GM19372 (cell line): Measurements from ENCODE around the gene MNDA.
"Not testable (repeated sequence)": the region's sequence is repeated elsewhere in the genome, so short reads cannot be mapped to it uniquely, and the experiment has no call there.

Experiments
- ATAC-seq: cut with Tn5 transposase; IDR thresholded peaks from one replicate; pipeline ENCODE4 v1.9.1; 2021; ENCODE audit warnings: mild to moderate bottlenecking, low read depth, moderate library complexity; ENCODE audit not compliant: unreplicated experiment

Gene MNDA

DNA sequence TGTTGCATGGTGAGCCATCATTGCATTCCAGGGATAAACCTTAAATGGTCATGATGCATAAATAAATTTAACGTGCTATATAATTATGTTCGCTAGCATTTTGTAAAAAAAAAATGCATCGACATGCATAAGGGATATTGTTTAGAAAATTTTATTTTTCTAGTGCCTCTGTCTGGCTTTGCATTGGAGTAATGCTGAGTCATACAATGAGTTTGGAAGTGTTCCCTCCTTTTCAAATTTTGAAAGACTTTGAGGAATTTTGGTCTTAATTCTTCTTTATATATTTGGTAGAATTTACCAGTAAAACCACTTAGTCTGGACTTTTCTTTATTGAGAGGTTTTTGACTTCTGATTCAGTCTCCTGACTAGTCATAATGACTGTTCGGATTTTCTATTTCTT is 4.9 kb downstream of the MNDA start:
- no peak for ATAC-seq

DNA sequence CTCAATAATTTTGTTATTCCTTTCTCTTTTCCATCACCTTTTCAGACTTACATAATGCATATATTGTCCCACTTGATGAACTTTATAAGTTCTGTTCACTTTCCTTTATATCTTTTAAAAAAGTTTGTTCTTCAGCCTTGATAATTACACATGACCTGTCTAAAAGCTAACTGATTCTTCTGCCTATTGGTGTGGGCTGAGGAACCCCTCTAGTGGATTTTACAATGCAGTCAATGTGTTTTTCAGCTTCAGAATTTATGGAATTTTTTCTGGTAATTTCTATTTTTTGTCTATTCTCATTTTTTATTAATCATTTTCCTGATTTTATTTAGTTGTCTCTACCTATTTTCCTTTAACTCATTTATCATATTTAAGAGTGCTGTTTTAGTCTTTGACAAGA is 7.5 kb downstream of the MNDA start:
- no peak for ATAC-seq

DNA sequence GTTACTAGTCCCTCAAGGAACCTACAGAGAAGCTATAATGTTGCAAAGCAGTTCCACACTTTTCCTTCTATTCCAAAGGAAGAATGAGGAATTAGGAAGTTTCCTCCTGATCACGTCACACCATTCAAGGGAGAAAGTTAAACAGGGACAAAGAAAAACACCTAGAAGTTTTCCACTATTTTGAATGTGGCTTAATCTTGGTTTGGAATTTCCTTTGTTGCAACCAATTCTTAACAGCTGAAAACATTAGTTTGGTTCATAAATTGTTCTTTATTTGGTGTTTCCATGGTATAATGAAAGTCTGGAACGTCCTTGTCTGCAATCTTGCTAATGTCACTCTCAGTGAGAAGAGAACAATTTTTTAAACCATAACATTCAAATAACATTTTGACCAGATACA is 8.4 kb downstream of the MNDA start:
- ATAC-seq: no peak

DNA sequence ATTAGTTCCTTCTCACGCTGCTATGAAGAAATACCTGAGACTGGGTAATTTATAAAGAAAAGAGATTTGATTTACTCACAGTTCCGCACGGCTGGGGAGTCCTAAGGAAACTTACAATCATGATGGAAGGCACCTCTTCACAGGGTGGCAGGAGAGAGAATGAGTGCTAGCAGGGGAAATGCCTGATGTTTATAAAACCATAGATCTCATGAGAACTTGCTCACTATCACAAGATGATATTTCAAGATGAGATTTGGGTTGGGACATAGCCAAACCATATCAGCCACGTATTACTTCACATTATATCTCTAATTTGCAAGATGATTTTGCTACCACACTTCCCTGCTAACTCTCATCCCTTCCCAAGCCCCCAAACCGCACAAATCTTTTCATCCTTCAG is 9.1 kb downstream of the MNDA start:
- ATAC-seq: no peak

DNA sequence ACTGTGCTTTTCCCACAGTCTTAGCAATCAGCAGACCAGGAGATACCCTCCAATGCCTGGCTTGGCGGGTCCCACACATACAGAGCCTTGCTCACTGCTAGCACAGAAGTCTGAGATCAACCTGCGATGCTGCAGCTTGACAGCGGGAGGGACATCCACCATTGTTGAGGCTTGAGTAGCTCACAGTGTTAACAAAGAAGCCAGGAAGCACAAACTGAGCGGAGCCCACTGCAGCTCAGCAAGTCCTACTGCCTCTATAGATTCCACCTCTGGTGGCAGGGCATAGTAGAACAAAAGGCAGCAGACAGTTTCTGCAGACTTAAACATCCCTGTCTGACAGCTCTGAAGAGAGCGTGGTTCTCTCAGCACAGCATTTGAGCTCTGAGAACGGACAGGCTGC is 33.4 kb downstream of the MNDA start:
- ATAC-seq: no peak

DNA sequence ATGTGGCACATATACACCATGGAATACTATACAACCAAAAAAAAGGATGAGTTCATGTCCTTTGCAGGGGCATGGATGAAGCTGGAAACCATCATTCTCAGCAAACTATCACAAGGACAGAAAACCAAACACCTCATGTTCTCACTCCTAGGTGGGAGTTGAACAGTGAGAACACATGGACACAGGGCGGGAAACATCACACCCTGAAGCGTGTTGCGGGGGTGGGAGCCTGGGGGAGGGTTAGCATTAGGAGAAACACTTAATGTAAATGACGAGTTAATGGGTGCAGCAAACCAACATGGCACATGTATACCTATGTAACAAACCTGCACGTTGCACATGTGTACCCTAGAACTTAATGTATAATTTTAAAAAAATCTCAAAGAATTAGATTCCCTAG is 39.3 kb downstream of the MNDA start:
- ATAC-seq: not testable (repeated sequence)

DNA sequence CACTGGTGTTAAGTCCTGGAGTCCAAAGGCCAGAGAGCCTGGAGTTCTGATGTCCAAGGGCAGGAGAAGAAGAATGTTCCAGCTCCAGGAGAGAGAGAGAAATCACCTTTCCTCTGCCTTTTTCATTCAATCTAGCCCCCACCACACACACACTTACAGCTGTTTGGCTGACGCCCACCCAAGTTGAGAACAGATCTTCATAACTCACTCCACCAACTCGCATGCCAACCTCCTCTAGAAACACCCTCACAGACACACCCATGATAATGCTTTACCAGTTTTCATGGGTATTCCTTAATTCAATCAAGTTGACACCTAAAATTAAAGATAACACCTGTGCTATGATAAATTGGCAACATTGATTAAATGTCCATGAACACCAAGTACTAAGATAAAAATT is 42.0 kb downstream of the MNDA start:
- ATAC-seq: no peak

DNA sequence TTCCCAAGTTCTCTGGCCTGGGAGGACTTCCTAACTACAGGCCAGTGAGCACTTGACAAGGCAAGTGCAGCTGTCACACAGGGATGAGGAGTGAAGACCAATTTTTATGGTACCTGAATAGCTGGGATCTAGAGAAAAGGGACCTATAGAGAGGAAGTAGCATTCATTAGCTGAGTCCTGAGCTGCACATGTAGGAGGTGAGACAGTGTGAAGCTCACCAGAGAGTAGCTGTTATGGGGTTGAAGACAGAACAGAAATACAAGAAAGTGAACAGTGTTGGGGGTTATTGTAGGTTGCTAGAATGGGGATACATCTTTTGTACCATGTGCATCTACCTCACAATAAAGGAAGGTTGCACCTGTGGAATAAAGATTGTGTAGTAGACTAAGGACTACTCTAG is 62.5 kb downstream of the MNDA start:
- ATAC-seq: no peak

DNA sequence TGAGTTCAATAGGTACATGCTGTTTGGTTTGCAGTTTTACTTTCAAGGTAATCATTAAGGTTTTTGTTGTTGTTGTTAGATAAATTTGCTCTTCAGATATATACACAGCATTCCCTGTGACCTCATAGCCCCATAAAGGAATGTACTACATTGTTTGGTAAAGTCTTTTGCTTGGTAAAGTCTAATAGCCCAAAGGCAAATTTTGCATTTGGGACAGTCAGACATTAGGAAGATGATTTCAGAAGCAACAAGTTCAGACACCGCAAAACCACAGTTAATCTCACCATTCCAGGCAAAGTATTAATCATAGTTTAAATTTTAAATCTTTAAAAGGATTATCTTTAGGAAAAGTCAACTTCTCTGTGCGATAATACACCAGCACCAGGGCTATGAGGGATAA is 67.6 kb downstream of the MNDA start:
- no peak for ATAC-seq
